T47D (cell line): ENCODE data around the gene IL25.

Source experiments
- DNase-seq, 2 experiments: peaks; one replicate each; pipeline versions ENCODE4 v3.0.0 to v3.0.0-alpha.2; 2011 to 2012; ENCODE audit warnings: low read depth in 1 of 2, low spot score in 1 of 2
- JUND ChIP-seq: IDR thresholded peaks from 2 replicates; pipeline ENCODE4 v1.6.1; 2012; ENCODE audit warnings: low read depth
- in situ Hi-C: cut with HindIII; loops from 2 replicates; pipeline ENCODE4 v1.10.0; 2016; ENCODE audit warnings: low sequenced_read_pairs, low pct_unique_long_range_greater_than_20kb

The IL25 gene

DNA sequence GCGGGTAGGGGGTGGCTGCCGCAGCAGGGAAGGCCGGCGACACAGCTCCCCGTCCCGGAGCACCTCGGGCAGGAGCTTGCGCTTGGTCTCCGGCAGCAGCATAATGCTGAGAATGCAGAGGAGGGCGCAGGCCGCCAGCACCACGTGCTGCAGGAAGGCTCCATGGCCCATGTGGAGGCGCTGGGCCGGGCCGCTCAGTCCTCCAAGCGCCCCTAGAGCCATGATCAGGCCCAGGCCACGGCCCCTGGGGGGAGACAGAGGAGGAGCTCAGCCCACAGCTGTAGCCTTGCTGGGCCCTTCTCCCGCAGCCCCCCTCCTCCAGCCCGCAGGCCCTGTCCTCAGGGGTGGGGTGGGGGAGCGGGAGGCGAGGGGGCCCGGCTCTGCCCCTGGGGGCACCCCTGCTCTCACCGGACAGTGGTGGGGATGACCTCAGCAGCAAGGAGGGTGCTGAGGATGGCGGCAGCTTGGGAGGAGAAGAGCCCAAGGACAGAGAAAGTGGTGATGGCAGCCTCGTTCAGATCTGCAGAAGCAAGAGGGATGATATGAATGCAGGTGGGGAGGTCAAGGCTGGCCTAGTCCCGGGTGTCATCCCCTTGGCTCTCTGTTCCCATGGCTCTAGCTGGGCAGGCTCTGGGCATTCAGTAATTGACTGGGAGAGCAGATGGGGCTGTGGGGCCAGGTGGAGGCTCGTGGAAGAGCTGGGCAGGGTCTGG lies 25.8 kb upstream of the IL25 start:
- TF ChIP-seq JUND = no peak
- in situ Hi-C loops = no loop called here
- DNase-seq = no peak

- no peak for TF ChIP-seq JUND
These were observed 25.0 kb upstream of the IL25 start for GRCh38 chr14:23347406-23348296.

DNA sequence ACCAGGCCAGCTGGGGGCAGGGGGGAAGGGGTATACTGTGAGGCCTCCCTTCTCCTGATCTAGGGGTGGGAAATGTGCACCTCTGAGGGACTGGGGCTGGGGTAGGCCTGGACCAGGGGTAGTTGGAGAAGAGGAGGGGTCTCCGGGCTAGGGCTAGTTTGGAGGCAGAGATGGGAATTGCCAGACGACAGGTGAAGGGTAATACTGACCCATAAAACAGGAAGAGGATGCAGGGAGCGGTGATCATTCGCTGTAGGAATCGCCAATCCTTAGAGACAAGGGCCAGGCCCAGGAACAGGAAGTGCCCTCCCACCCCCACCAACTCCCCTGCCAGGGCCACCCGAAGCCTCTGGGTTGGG lies 24.3 kb upstream of the IL25 start:
- in situ Hi-C loops = no loop called here
- DNase-seq = no peak
- no peak for TF ChIP-seq JUND

More at GRCh38 chr14:23347406-23348296, 25.0 kb upstream of the IL25 start:
- in situ Hi-C loops = no loop called here
- no peak for DNase-seq

- no peak for DNase-seq
- in situ Hi-C loops = no loop called here
- no peak for TF ChIP-seq JUND
These were observed 23.3 kb upstream of the IL25 start for GRCh38 chr14:23349156-23349845.

- no peak for TF ChIP-seq JUND
- DNase-seq = no peak
- in situ Hi-C loops = no loop called here
These were observed 20.7 kb upstream of the IL25 start for GRCh38 chr14:23351681-23352505.

- peak; percentile 78 to 84 for DNase-seq
- in situ Hi-C loops = no loop called here
- no peak for TF ChIP-seq JUND
These were observed 19.8 kb upstream of the IL25 start, which contains the start of gene SLC22A17 for GRCh38 chr14:23352506-23353432. TSS of gene SLC22A17 (minus strand) at chr14:23352887.

- DNase-seq = no peak
- TF ChIP-seq JUND = no peak
- in situ Hi-C loops = no loop called here
These were observed 19.2 kb upstream of the IL25 start for GRCh38 chr14:23353433-23353780.

DNA sequence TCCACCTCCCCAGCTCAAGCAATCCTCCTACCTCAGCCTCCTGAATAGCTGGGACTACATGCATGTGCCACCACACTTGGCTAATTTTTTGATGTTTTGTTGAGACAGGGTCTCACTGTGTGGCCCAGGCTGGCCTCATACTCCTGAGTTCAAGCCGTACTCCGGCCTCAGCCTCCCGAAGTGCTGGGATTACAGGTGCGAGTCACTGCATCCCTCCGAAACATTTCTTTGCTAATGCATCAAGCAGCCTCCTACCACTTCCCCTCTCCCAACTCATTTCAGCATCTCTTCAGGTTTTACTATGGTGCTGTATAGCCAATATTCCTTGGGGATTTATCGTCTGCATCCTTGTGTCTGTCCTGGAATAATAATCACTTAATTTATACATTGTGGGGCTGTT lies 17.6 kb upstream of the IL25 start:
- no peak for DNase-seq
- in situ Hi-C loops = no loop called here

GRCh38 chr14:23355871-23356435 lies 16.7 kb upstream of the IL25 start:
- DNase-seq = no peak
- TF ChIP-seq JUND = no peak
- in situ Hi-C loops = no loop called here

More for the DNA sequence above, 17.6 kb upstream of the IL25 start:
- no peak for TF ChIP-seq JUND

GRCh38 chr14:23356662-23357061 lies 15.9 kb upstream of the IL25 start:
- DNase-seq = no peak
- in situ Hi-C loops = no loop called here
- TF ChIP-seq JUND = no peak

DNA sequence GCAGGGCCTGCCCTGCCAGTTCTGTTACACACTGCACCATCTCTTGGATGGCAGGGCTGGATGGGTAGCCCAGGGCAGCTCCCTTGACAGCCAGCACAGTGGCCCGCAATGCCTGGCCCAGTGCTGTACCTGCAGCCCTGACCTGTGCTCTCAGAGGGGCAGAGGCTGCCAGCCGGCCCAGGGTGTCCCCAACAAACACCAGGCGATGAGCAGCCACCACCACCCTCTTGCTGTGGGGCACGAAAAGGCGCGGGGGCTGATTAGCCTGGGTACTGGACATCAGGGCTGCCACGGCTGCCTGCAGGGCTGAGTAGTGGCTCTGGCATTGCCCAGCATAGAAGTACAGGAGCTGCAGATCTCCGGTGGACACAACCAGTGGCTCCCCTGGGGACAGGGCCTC lies 15.3 kb upstream of the IL25 start:
- in situ Hi-C loops = no loop called here
- DNase-seq = no peak
- no peak for TF ChIP-seq JUND
